ENCODE data around the gene TLL2. TPM values are rescaled to one million over a fixed set of nuclear protein-coding genes. Genes with fewer than 3 reads are reported as not detected.

The TLL2 gene
- total and polyA plus RNA-seq, 7 donors: 0.22 to 0.64 (median 0.32) TPM

- H3K9me3 ChIP-seq: no peaks in the 10 kb centered on the region
- ATAC-seq (no peak), DNase-seq (no peak)
- no peak for TF ChIP-seq CTCF (IDR thresholded peaks at IDR 0.05)
- WGBS, 3 donors: 90 to 95% (median 92%) methylated on average over 3 of the region's 3 CpGs
- intact Hi-C loops (cut with DNase I): no loop called here
- H3K27ac ChIP-seq: no peak overlapping the region
- H3K36me3 ChIP-seq (ENCODE audit: insufficient read depth in 1 of 2, low read depth in 1 of 2): no peaks in the 10 kb centered on the region
- H3K27me3 ChIP-seq (ENCODE audit: insufficient read depth in 3 of 3, low read length in 2 of 3): no peaks in the 10 kb centered on the region
- H3K4me3 ChIP-seq: no peak overlapping the region
- H3K4me1 ChIP-seq: no peaks in the 10 kb centered on the region
Measured at GRCh38 chr10:96500050-96500449, 13.7 kb downstream of the TLL2 start.

- no peak for ATAC-seq
- H3K9me3 ChIP-seq: no peaks in the 10 kb centered on the region
- TF ChIP-seq CTCF (IDR thresholded peaks at IDR 0.05): no peak
- no peaks in the 10 kb centered on the region for H3K36me3 ChIP-seq (ENCODE audit: insufficient read depth in 1 of 2, low read depth in 1 of 2)
- no peak overlapping the region for H3K4me3 ChIP-seq
- no peak overlapping the region for H3K27ac ChIP-seq
- 59 to 71% (median 63%) methylated on average over 5 of the region's 5 CpGs for WGBS, 3 donors
- no peaks in the 10 kb centered on the region for H3K4me1 ChIP-seq
- DNase-seq: no peak
- no peaks in the 10 kb centered on the region for H3K27me3 ChIP-seq (ENCODE audit: insufficient read depth in 3 of 3, low read length in 2 of 3)
- intact Hi-C loops (cut with DNase I): no loop called here
Measured at GRCh38 chr10:96497391-96497790, 16.3 kb downstream of the TLL2 start.

GRCh38 chr10:96496281-96496925 lies 17.3 kb downstream of the TLL2 start:
- 54 to 73% (median 69%) methylated on average over 6 of the region's 6 CpGs for WGBS, 3 donors
- H3K27me3 ChIP-seq (ENCODE audit: insufficient read depth in 3 of 3, low read length in 2 of 3): no peaks in the 10 kb centered on the region
- DNase-seq (no peak), ATAC-seq (no peak)
- H3K4me1 ChIP-seq: no peaks in the 10 kb centered on the region
- H3K36me3 ChIP-seq (ENCODE audit: insufficient read depth in 1 of 2, low read depth in 1 of 2): no peaks in the 10 kb centered on the region
- TF ChIP-seq CTCF (IDR thresholded peaks at IDR 0.05): no peak
- intact Hi-C loops (cut with DNase I): no loop called here
- no peak overlapping the region for H3K4me3 ChIP-seq
- H3K9me3 ChIP-seq: no peaks in the 10 kb centered on the region
- H3K27ac ChIP-seq: no peak overlapping the region

GRCh38 chr10:96495544-96495943 lies 18.2 kb downstream of the TLL2 start:
- no peak overlapping the region for H3K27ac ChIP-seq
- intact Hi-C loops (cut with DNase I): no loop called here
- WGBS, 3 donors: 92 to 95% (median 94%) methylated on average over 6 of the region's 6 CpGs
- ATAC-seq: no peak
- no peaks in the 10 kb centered on the region for H3K9me3 ChIP-seq
- H3K4me3 ChIP-seq: no peak overlapping the region
- H3K27me3 ChIP-seq (ENCODE audit: insufficient read depth in 3 of 3, low read length in 2 of 3): no peaks in the 10 kb centered on the region
- H3K36me3 ChIP-seq (ENCODE audit: insufficient read depth in 1 of 2, low read depth in 1 of 2): no peaks in the 10 kb centered on the region
- TF ChIP-seq CTCF (IDR thresholded peaks at IDR 0.05): no peak
- H3K4me1 ChIP-seq: no peaks in the 10 kb centered on the region
- DNase-seq: no peak

GRCh38 chr10:96494694-96495093 lies 19.0 kb downstream of the TLL2 start:
- TF ChIP-seq CTCF (IDR thresholded peaks at IDR 0.05): no peak
- DNase-seq: no peak
- no peaks in the 10 kb centered on the region for H3K4me1 ChIP-seq
- intact Hi-C loops (cut with DNase I): no loop called here
- WGBS, 3 donors: 82 to 89% (median 87%) methylated on average over 4 of the region's 4 CpGs
- no peak overlapping the region for H3K27ac ChIP-seq
- no peaks in the 10 kb centered on the region for H3K36me3 ChIP-seq (ENCODE audit: insufficient read depth in 1 of 2, low read depth in 1 of 2)
- H3K9me3 ChIP-seq: no peaks in the 10 kb centered on the region
- ATAC-seq: peak in 1 of 4 donors; percentile 22
- no peaks in the 10 kb centered on the region for H3K27me3 ChIP-seq (ENCODE audit: insufficient read depth in 3 of 3, low read length in 2 of 3)
- no peak overlapping the region for H3K4me3 ChIP-seq
